Lower lobe of right lung (tissue), 2 donors: ENCODE data around the gene COL18A1. TPM values are rescaled to one million over a fixed set of nuclear protein-coding genes. Genes with fewer than 3 reads are reported as not detected.

Experiments used
- ATAC-seq, 2 donors: fragments of 200-7000 bp; cut with Tn5 transposase; one replicate each; pipeline ENCODE4 v1.9.1; 2020 to 2022; ENCODE audit warnings: mild to moderate bottlenecking in 2 of 2, moderate library complexity in 2 of 2
- DNase-seq: peaks from one replicate; pipeline ENCODE4 v3.0.0-alpha.2; 2020
- H3K27ac ChIP-seq: fragments of 200-600 bp; one replicate; pipeline ENCODE4 v1.8.0; 2022
- H3K27me3 ChIP-seq: fragments of 200-600 bp; one replicate; pipeline ENCODE4 v1.8.0; 2022; ENCODE audit warnings: low read depth
- H3K36me3 ChIP-seq: fragments of 200-600 bp; one replicate; pipeline ENCODE4 v1.8.0; 2022; ENCODE audit warnings: mild to moderate bottlenecking
- H3K4me1 ChIP-seq: fragments of 200-600 bp; one replicate; pipeline ENCODE4 v1.8.0; 2022
- H3K4me3 ChIP-seq: fragments of 200-600 bp; one replicate; pipeline ENCODE4 v1.8.0; 2022; ENCODE audit warnings: mild to moderate bottlenecking
- H3K9me3 ChIP-seq: fragments of 200-600 bp; one replicate; pipeline ENCODE4 v1.8.0; 2022
- CTCF ChIP-seq: fragments of 200-600 bp; IDR thresholded peaks from one replicate; pipeline ENCODE4 v1.8.0; 2022; ENCODE audit warnings: antibody characterized with exemption, mild to moderate bottlenecking
- intact Hi-C: fragments of 100-400 bp; cut with DNase I; formaldehyde crosslinking; loops from one replicate; pipeline ENCODE4 v1.11.0; 2022
- total RNA-seq: library from RNA; stranded (reverse); fragmentation: NEBNext Ultra II Directional; extraction: Animal tissue kit (Norgen Biotek cat#: 25700); gene quantifications from one replicate; pipeline ENCODE4 v1.2.1, GENCODE V29; 2021
- donor health status: DM: no; HTN: yes; CAD: no; lungs with severe emphysema.

COL18A1 gene
- total RNA-seq, 1 donor from 2014 or later: 45.1 TPM

GRCh38 chr21:45485686-45486442 lies 80.9 kb downstream of the COL18A1 start:
- TF ChIP-seq CTCF: no peak
- intact Hi-C loops: no loop called here
- no peak for ATAC-seq

GRCh38 chr21:45486443-45487160 lies 81.6 kb downstream of the COL18A1 start:
- Histone ChIP-seq H3K27me3 (no peaks in the 10 kb centered on the region), H3K4me1 (no peaks in the 10 kb centered on the region), H3K4me3 (no peak overlapping the region), H3K36me3 (peaks cover 22% of the 10 kb centered on the region), H3K9me3 (no peaks in the 10 kb centered on the region), H3K27ac (no peak overlapping the region)
- ATAC-seq (no peak), DNase-seq (no peak)
- intact Hi-C loops: no loop called here
- no peak for TF ChIP-seq CTCF

More at GRCh38 chr21:45485686-45486442, 80.9 kb downstream of the COL18A1 start:
- Histone ChIP-seq H3K36me3 (peaks cover 19% of the 10 kb centered on the region), H3K27me3 (no peaks in the 10 kb centered on the region), H3K27ac (no peak overlapping the region), H3K4me1 (no peaks in the 10 kb centered on the region), H3K4me3 (no peak overlapping the region), H3K9me3 (no peaks in the 10 kb centered on the region)
- no peak for DNase-seq

- no peak overlapping the region for H3K4me3 ChIP-seq
- DNase-seq (no peak), ATAC-seq (no peak)
- intact Hi-C loops: no loop called here
- no peak for TF ChIP-seq CTCF
- H3K36me3 ChIP-seq: peaks cover 19% of the 10 kb centered on the region
- no peaks in the 10 kb centered on the region for H3K9me3 ChIP-seq
- H3K27ac ChIP-seq: no peak overlapping the region
- no peaks in the 10 kb centered on the region for H3K4me1 ChIP-seq
- no peaks in the 10 kb centered on the region for H3K27me3 ChIP-seq
These were observed 82.3 kb downstream of the COL18A1 start for GRCh38 chr21:45487161-45487806.

GRCh38 chr21:45487891-45488600 lies 83.1 kb downstream of the COL18A1 start:
- Histone ChIP-seq H3K9me3 (no peaks in the 10 kb centered on the region), H3K4me3 (no peak overlapping the region), H3K4me1 (no peaks in the 10 kb centered on the region), H3K27me3 (no peaks in the 10 kb centered on the region), H3K27ac (no peak overlapping the region), H3K36me3 (peaks cover 13% of the 10 kb centered on the region)
- ATAC-seq: no peak
- TF ChIP-seq CTCF: no peak
- no peak for DNase-seq
- intact Hi-C loops: no loop called here

GRCh38 chr21:45488931-45489721 lies 84.2 kb downstream of the COL18A1 start:
- ATAC-seq (no peak), DNase-seq (no peak)
- H3K27ac ChIP-seq: no peak overlapping the region
- H3K36me3 ChIP-seq: peaks cover 13% of the 10 kb centered on the region
- no peaks in the 10 kb centered on the region for H3K27me3 ChIP-seq
- no peak for TF ChIP-seq CTCF
- no peaks in the 10 kb centered on the region for H3K4me1 ChIP-seq
- no peaks in the 10 kb centered on the region for H3K9me3 ChIP-seq
- intact Hi-C loops: no loop called here
- H3K4me3 ChIP-seq: no peak overlapping the region
